Ishikawa (cell line): ENCODE measurements around the gene ZSWIM2.

Experiments used
- CEBPB ChIP-seq: IDR thresholded peaks from 2 replicates; pipeline ENCODE4 v1.6.1; 2012
- CREB1 ChIP-seq: IDR thresholded peaks from 2 replicates; pipeline ENCODE4 v1.6.1; 2012; ENCODE audit warnings: low read depth
- EGR1 ChIP-seq: IDR thresholded peaks from 2 replicates; pipeline ENCODE4 v1.6.1; 2012
- EP300 ChIP-seq: IDR thresholded peaks from 2 replicates; pipeline ENCODE4 v1.6.1; 2012; ENCODE audit warnings: borderline replicate concordance
- FOXM1 ChIP-seq: IDR thresholded peaks from 2 replicates; pipeline ENCODE4 v1.6.1; 2012; ENCODE audit warnings: low read depth, borderline replicate concordance
- NFIC ChIP-seq: IDR thresholded peaks from 2 replicates; pipeline ENCODE4 v1.6.1; 2012
- RAD21 ChIP-seq: IDR thresholded peaks from 2 replicates; pipeline ENCODE4 v1.6.1; 2012; ENCODE audit warnings: low read depth
- REST ChIP-seq: IDR thresholded peaks from 2 replicates; pipeline ENCODE4 v1.6.1; 2012; ENCODE audit warnings: low read depth, mild to moderate bottlenecking
- TEAD4 ChIP-seq: IDR thresholded peaks from 2 replicates; pipeline ENCODE4 v1.6.1; 2012
- YY1 ChIP-seq: IDR thresholded peaks from 2 replicates; pipeline ENCODE4 v1.6.1; 2012; ENCODE audit warnings: low read depth
- ZBTB7A ChIP-seq: IDR thresholded peaks from 2 replicates; pipeline ENCODE4 v1.6.1; 2012; ENCODE audit warnings: low read depth
- TF ChIP-seq, protein P1 (sequence below): IDR thresholded peaks from 2 replicates; pipeline ENCODE4 v1.6.1; 2012

- TF ChIP-seq EP300 (no peak), REST (no peak), RAD21 (no peak), YY1 (no peak), CEBPB (no peak), ZBTB7A (no peak), EGR1 (no peak), CREB1 (no peak), FOXM1 (no peak), NFIC (no peak), TEAD4 (no peak)
- TF ChIP-seq, protein P1, sequence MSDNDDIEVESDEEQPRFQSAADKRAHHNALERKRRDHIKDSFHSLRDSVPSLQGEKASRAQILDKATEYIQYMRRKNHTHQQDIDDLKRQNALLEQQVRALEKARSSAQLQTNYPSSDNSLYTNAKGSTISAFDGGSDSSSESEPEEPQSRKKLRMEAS: no peak
Measured at GRCh38 chr2:186783254-186783653, 65.7 kb downstream of the ZSWIM2 start.
